NB4 (cell line): ENCODE measurements around the gene CCSER1.

Experiments
- CTCF ChIP-seq: IDR thresholded peaks from one replicate; pipeline ENCODE4 v1.5.1; 2012; ENCODE audit warnings: low read depth, low read length
- MAX ChIP-seq: IDR thresholded peaks from 2 replicates; pipeline ENCODE4 v1.6.1; 2011; ENCODE audit warnings: low read depth, low read length
- MYC ChIP-seq: IDR thresholded peaks from 2 replicates; pipeline ENCODE4 v1.6.1; 2011; ENCODE audit warnings: low read depth, low read length
- POLR2A ChIP-seq: IDR thresholded peaks from 2 replicates; pipeline ENCODE4 v1.6.1; 2011; ENCODE audit warnings: mild to moderate bottlenecking; ENCODE audit not compliant: insufficient read length; ENCODE audit errors: extremely low read depth

- no peak for TF ChIP-seq CTCF
- TF ChIP-seq POLR2A = no peak
- TF ChIP-seq MAX = no peak
- no peak for TF ChIP-seq MYC
These were observed 1153.5 kb downstream of the CCSER1 start for GRCh38 chr4:91280551-91281290.
